SU-DHL-6 (cell line): ENCODE data around the gene COBL.

Source experiments
- H2AFZ ChIP-seq: fragments of 200-600 bp; sonication (generic); 2 replicates; pipeline ENCODE4 v1.6.1; 2014; ENCODE audit warnings: low read depth, mild to moderate bottlenecking, moderate library complexity, mixed read lengths, antibody characterized with exemption, low read length; ENCODE audit not compliant: severe bottlenecking
- H3F3A ChIP-seq: fragments of 200-600 bp; shearing (Covaris generic); 2 replicates; pipeline ENCODE4 v1.6.0; 2016; ENCODE audit warnings: antibody characterized with exemption, mild to moderate bottlenecking; ENCODE audit not compliant: insufficient read depth
- H3K27ac ChIP-seq: fragments of 200-600 bp; sonication (generic); 2 replicates; pipeline ENCODE4 v1.5.1; 2016; ENCODE audit warnings: low read depth, mild to moderate bottlenecking, low read length, moderate library complexity, mixed read lengths
- H3K27me3 ChIP-seq: fragments of 200-600 bp; sonication (generic), shearing (Covaris generic); 2 replicates; pipeline ENCODE4 v1.6.0; 2014; ENCODE audit warnings: mild to moderate bottlenecking, low read length
- H3K36me3 ChIP-seq: fragments of 200-600 bp; sonication (generic); 2 replicates; pipeline ENCODE4 v1.6.1; 2014; ENCODE audit warnings: mild to moderate bottlenecking, low read length, mixed read lengths
- H3K4me2 ChIP-seq: fragments of 300-600, 200-600 bp; shearing (Covaris generic), sonication (generic); 2 replicates; pipeline ENCODE4 v1.6.0; 2014; ENCODE audit warnings: low read length, low read depth, mild to moderate bottlenecking; ENCODE audit not compliant: poor library complexity, severe bottlenecking
- H3K4me3 ChIP-seq: fragments of 200-600 bp; sonication (generic); 2 replicates; pipeline ENCODE4 v1.5.1; 2014; ENCODE audit warnings: antibody characterized with exemption, low read length, mild to moderate bottlenecking, mixed read lengths; ENCODE audit not compliant: insufficient read depth, poor library complexity, severe bottlenecking
- H3K79me2 ChIP-seq: fragments of 200-600 bp; sonication (generic); 2 replicates; pipeline ENCODE4 v1.6.1; 2014; ENCODE audit warnings: mild to moderate bottlenecking, low read length, moderate library complexity; ENCODE audit not compliant: insufficient read depth
- H3K9ac ChIP-seq: fragments of 200-600 bp; sonication (generic); 2 replicates; pipeline ENCODE4 v1.7.0; 2014; ENCODE audit warnings: mild to moderate bottlenecking, low read length
- H3K9me2 ChIP-seq: fragments of 200-600 bp; sonication (generic); replicated peaks from 2 replicates; pipeline ENCODE4 v1.6.1; 2014; ENCODE audit warnings: low read length; ENCODE audit not compliant: insufficient read depth
- H3K9me3 ChIP-seq: fragments of 200-600 bp; sonication (generic); 2 replicates; pipeline ENCODE4 v1.6.1; 2014; ENCODE audit warnings: low read length, mixed read lengths; ENCODE audit not compliant: insufficient read depth
- H4K20me1 ChIP-seq: fragments of 200-600 bp; sonication (generic); 2 replicates; pipeline ENCODE4 v1.6.1; 2014; ENCODE audit warnings: low read depth, mild to moderate bottlenecking, antibody characterized with exemption, low read length, moderate library complexity, mixed read lengths
- CTCF ChIP-seq: fragments of 200-600 bp; sonication (generic); IDR thresholded peaks from one replicate; pipeline ENCODE4 v1.5.1; 2017; ENCODE audit warnings: antibody characterized with exemption, mild to moderate bottlenecking, low read length, moderate library complexity; ENCODE audit not compliant: insufficient read depth, poor library complexity, severe bottlenecking
- EZH2phosphoT487 ChIP-seq: fragments of 200-600 bp; sonication (generic), shearing (Covaris generic); conservative IDR thresholded peaks from 2 replicates; pipeline ENCODE4 v1.6.1; 2018; ENCODE audit warnings: mild to moderate bottlenecking, antibody characterized with exemption, low read length, moderate library complexity, mixed read lengths

COBL gene

GRCh38 chr7:51276967-51277366 is 39.6 kb downstream of the COBL start:
- Histone ChIP-seq H3K36me3 (no peaks in the 10 kb centered on the region), H3F3A (no peaks in the 10 kb centered on the region), H3K79me2 (no peaks in the 10 kb centered on the region), H3K27me3 (peaks cover 3% of the 10 kb centered on the region; the same call in 1 of the 2 replicates), H4K20me1 (no peaks in the 10 kb centered on the region), H3K4me2 (no peak overlapping the region), H3K9me3 (no peaks in the 10 kb centered on the region), H3K9ac (no peak overlapping the region), H3K27ac (no peak overlapping the region), H2AFZ (no peak overlapping the region), H3K4me3 (no peak overlapping the region), H3K9me2 (no peaks in the 10 kb centered on the region)
- TF ChIP-seq EZH2phosphoT487: no peak
- TF ChIP-seq CTCF: no peak

GRCh38 chr7:51276091-51276605 is 40.5 kb downstream of the COBL start:
- Histone ChIP-seq H3K9me3 (no peaks in the 10 kb centered on the region), H3K4me2 (no peak overlapping the region), H3K36me3 (no peaks in the 10 kb centered on the region), H2AFZ (no peak overlapping the region), H3K4me3 (no peak overlapping the region), H3K9me2 (no peaks in the 10 kb centered on the region), H3K27ac (no peak overlapping the region), H3K27me3 (peaks cover 3% of the 10 kb centered on the region; the same call in 1 of the 2 replicates), H3F3A (no peaks in the 10 kb centered on the region), H3K79me2 (no peaks in the 10 kb centered on the region), H4K20me1 (no peaks in the 10 kb centered on the region), H3K9ac (no peak overlapping the region)
- TF ChIP-seq CTCF (no peak), EZH2phosphoT487 (no peak)

GRCh38 chr7:51275532-51275931 is 41.1 kb downstream of the COBL start:
- H3K36me3 ChIP-seq: no peaks in the 10 kb centered on the region
- H3K4me2 ChIP-seq: no peak overlapping the region
- H3K9me3 ChIP-seq: no peaks in the 10 kb centered on the region
- no peak overlapping the region for H2AFZ ChIP-seq
- no peak overlapping the region for H3K4me3 ChIP-seq
- TF ChIP-seq EZH2phosphoT487 (no peak), CTCF (no peak)
- H3K27ac ChIP-seq: no peak overlapping the region
- no peak overlapping the region for H3K9ac ChIP-seq
- H3K9me2 ChIP-seq: no peaks in the 10 kb centered on the region
- no peaks in the 10 kb centered on the region for H3F3A ChIP-seq
- H3K27me3 ChIP-seq: peaks cover 3% of the 10 kb centered on the region; the same call in 1 of the 2 replicates
- H4K20me1 ChIP-seq: no peaks in the 10 kb centered on the region
- H3K79me2 ChIP-seq: no peaks in the 10 kb centered on the region
